Stimulated activated CD4-positive, alpha-beta T cell treated with anti-CD3 and anti-CD28 coated beads, Interleukin-2, amount 100 ng/mL, for 4 hours (primary cell): ENCODE results near the gene BMERB1.
"Not testable (repeated sequence)": the region's sequence is repeated elsewhere in the genome, so short reads cannot be mapped to it uniquely, and the experiment has no call there.

Experiments used
- DNase-seq: peaks from one replicate; pipeline ENCODE4 v3.0.0-alpha.2; 2020; ENCODE audit warnings: low read depth

BMERB1 gene

GRCh38 chr16:15559176-15559575, 124.8 kb downstream of the BMERB1 start:
- DNase-seq, result no peak

DNA sequence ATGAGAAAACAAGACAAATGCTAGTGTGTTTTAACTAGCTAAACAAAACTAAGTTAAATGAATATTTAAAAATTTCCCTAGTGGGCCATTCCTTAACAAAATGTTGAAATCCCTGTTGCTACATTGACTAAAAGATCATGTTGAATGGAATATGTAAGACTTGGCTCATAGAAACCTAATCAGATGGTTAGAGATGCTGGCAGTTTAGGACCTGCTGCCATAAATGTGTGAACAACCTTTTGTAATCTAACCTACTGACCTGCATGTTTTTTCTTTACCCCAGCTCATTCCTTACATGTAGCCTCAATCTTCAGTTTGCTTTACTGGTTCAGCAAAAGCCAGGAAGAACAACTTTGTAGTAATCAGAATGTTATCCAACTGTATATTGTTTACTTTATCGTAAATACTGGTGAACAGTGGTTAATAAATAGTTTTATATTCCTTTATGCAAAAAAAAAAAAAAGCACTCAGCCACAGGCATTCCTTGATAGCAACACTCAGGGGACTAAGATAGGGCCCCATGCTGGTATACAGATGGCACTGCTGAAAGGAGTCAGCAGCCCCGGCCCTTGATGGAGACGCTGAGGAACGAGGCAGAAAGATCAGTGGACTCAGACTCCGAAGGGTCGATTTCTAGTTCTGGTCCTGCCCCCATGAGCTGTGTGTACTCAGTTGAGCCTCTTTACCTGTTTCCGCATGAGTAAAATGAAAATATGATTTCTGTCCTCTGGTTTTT, 130.4 kb downstream of the BMERB1 start:
- DNase-seq, result no peak

- no peak for DNase-seq
Observed at GRCh38 chr16:15566095-15566494, 131.7 kb downstream of the BMERB1 start.

DNA sequence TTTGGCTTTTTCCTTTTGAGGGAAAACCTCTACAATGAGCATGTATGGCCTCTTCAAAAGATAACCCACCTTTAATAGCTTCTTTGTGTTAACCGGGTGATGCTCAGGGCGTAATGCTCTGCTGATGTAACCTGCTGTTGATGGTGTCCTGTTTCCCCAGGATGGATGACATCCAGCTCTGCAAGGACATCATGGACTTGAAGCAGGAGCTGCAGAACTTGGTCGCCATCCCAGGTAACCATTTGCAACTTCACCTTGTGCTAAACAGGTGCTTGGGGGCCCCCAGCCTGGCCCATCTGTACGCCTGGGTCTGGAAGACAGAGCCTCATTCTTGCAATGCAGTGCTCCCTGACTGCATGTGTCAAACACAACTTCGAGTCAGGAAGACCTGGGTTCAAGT, 133.4 kb downstream of the BMERB1 start:
- DNase-seq, result no peak

- not testable (repeated sequence) for DNase-seq
Observed at GRCh38 chr16:15570666-15571065, 136.3 kb downstream of the BMERB1 start.

- no peak for DNase-seq
Observed at GRCh38 chr16:15571557-15571956, 137.2 kb downstream of the BMERB1 start.

GRCh38 chr16:15572329-15573001, 138.1 kb downstream of the BMERB1 start:
- no peak for DNase-seq

- no peak for DNase-seq
Observed at GRCh38 chr16:15573274-15573895, 139.0 kb downstream of the BMERB1 start.

GRCh38 chr16:15573896-15574613, 139.7 kb downstream of the BMERB1 start:
- not testable (repeated sequence) for DNase-seq

DNA sequence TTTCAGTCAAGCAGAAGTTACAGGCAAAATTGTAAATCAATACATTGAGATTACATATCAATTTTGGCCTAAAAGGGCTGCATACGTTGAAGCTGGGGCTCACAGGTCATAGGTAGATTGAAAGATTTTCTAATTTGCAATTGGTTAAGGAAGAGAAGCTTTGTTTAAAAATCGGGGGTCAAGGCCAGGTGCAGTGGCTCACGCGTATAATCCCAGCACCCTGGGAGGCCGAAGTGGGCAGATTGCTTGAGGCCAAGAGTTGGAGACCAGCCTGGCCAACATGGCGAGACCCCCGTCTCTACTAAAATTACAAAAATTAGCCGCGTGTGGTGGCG, 140.2 kb downstream of the BMERB1 start:
- no peak for DNase-seq

DNA sequence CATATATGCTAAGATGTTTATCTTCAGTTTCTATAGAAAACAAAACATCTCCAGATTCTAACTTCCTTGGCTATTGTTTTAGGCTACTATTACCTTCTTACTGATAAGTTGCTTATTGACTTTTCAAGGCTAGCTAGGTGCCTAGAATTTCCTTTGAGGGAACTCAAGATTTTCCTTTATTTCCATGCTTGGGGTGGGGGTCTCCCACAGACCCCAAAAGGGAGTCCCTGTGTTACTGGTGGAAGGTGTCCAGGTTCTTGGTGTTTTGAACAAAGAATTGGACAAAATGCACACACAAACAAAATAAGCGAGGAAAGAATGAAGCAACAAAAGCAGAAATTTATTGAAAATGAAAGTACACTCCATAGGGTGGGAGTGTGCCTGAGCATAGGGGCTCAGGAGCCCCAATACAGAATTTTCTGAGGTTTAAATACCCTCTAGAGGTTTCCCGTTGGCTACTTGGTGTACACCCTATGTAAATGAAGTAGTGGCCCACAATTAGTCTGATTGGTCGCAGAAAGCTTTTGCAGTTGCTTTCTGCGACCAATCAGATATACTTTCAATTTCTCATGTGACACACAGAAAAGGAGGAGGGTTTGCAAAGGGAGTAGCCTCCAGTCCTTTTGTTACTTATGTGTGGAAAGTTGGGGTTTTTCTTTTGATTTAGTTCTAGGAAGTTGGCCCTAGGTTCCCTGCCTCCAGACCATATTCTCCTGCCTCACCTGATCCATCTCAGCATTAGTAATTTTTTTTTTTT, 141.1 kb downstream of the BMERB1 start:
- no peak for DNase-seq

- DNase-seq, result no peak
Observed at GRCh38 chr16:15576960-15577958, 142.9 kb downstream of the BMERB1 start.

- no peak for DNase-seq
Observed at GRCh38 chr16:15578824-15579223, 144.4 kb downstream of the BMERB1 start.

DNA sequence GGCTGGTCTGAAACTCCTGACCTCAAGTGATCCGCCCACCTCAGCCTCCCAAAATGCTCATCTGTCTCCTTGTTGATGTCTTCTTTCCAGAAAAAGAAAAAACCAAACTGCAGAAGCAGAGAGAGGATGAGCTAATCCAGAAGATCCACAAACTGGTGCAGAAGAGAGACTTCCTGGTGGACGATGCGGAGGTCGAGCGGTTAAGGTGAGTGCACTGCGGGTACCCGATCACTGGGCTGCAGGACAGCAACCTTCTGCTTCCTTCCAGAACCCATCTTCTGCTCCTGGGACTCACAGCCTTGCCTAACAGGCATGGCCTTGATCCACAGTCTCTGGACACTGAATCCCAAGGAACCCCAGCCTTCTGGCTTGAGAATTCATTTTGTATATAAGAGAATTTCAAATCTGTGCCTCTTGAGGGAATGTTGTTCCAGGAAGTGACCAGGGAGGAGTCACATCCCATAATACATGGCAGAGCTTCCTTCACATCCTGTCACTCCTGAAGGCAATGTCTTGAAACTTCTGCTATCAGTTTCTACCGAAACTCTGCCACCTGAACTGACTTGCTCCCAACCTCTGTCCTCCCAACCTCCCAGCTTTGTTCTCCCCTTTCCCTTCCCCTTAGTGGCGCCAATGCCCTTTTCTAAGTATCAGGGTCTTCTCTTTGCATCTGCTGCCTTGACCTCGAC, 146.9 kb downstream of the BMERB1 start:
- DNase-seq, result no peak

DNA sequence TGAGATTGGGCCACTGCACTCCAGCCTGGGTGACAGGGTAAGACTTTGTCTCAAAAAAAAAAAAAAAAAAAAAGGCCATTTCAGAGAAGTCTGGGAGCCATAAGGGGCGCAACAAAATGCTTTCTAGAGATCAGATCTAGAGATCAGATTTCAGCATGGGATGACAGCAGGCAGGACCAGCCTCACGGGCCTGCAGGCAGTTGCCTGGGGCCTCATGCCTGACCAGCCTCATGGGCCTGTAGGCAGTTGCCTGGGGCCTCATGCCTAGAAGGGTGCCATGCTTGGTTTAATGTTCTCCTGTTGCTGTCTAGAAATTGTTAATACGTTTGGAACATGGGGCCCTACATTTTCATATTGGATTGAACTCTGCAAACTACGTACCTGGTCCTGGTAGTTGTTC, 149.1 kb downstream of the BMERB1 start:
- DNase-seq, result no peak

DNA sequence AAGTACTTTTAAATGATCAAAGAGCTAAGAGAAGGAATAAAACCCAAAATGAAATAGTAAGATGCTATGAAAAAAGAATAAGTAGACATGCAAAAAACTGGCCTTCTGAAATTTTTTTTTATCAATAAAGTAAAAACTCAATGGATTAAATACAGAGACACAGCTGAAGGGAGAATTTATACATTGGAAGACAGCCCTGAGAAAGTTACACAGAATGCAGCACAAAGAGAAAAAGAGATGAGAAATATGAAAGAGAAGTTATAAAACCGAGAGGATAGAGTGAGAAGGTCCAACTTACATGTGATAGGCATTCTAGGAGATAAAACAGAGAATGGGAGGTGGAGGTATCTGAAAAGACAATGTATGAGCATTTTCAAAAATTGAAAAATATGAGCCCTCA, 151.6 kb downstream of the BMERB1 start:
- DNase-seq, result no peak

- DNase-seq, result no peak
Observed at GRCh38 chr16:15586716-15587115, 152.3 kb downstream of the BMERB1 start.

GRCh38 chr16:15587152-15587825, 152.9 kb downstream of the BMERB1 start:
- no peak for DNase-seq

DNA sequence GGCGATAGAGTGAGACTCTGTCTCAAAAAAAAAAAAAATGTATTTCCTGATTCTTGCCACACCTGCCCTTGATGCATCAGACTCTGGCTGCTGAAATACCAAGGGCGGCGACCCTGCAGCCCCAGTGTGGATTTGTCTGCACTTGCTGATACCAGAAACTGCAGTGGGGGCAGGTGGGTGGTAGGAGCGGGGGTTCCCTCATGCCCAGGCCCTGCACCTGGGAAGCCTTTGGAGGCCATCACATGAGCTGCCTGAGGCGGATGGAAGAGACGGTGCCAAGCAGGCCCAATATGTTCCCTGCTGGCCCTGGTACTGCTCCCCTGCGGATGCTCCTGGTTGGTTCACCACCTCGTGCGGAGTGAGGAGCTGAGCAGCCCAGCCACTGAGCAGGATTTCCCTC, 157.9 kb downstream of the BMERB1 start:
- DNase-seq, result no peak

GRCh38 chr16:15593235-15593634, 158.8 kb downstream of the BMERB1 start:
- DNase-seq, result no peak
